Measurements from ENCODE around the gene HMMR.

- TF ChIP-seq CTCF (IDR thresholded peaks at IDR 0.05) (no peak), POLR2A (IDR thresholded peaks at IDR 0.05) (no peak)
These were observed 26.0 kb upstream of the HMMR start for GRCh38 chr5:163434401-163434866.

All from lower leg skin (tissue), 3 donors.